Cerebellar nuclear complex (tissue), 1 donor: Measurements from ENCODE around the gene GPSM3.
"Not testable (repeated sequence)": the region's sequence is repeated elsewhere in the genome, so short reads cannot be mapped to it uniquely, and the experiment has no call there.

Source experiments
- DNase-seq, 2 experiments: peaks; one replicate each; lab custom pipeline; 2025; lab: John Stamatoyannopoulos, UW

The GPSM3 gene

GRCh38 chr6:32187009-32187709 is 5.3 kb downstream of the GPSM3 start:
- no peak for DNase-seq

GRCh38 chr6:32186151-32186840 is 6.1 kb downstream of the GPSM3 start:
- not testable (repeated sequence) for DNase-seq

- DNase-seq: not testable (repeated sequence)
Observed at GRCh38 chr6:32185681-32186131, 6.7 kb downstream of the GPSM3 start.

GRCh38 chr6:32184084-32184640 is 8.3 kb downstream of the GPSM3 start, which contains the start of gene AGER:
AGER (minus strand) TSS chr6:32184253; CDS start chr6:32184222, 31 bp downstream.
- no peak for DNase-seq

- DNase-seq: no peak
Observed at GRCh38 chr6:32183483-32184083, 8.9 kb downstream of the GPSM3 start.

GRCh38 chr6:32183030-32183429 is 9.4 kb downstream of the GPSM3 start:
- DNase-seq: no peak

GRCh38 chr6:32182555-32182981 is 9.9 kb downstream of the GPSM3 start:
- DNase-seq: no peak

- DNase-seq: no peak
Observed at GRCh38 chr6:32181915-32182529, 10.4 kb downstream of the GPSM3 start.

- DNase-seq: no peak
Observed at GRCh38 chr6:32181148-32181702, 11.2 kb downstream of the GPSM3 start.

- DNase-seq: no peak
Observed at GRCh38 chr6:32179766-32180405, 12.6 kb downstream of the GPSM3 start.

GRCh38 chr6:32178547-32179440 is 13.6 kb downstream of the GPSM3 start:
- no peak for DNase-seq

GRCh38 chr6:32177788-32178546 is 14.5 kb downstream of the GPSM3 start, which contains the start of gene RNF5:
RNF5 (plus strand) TSS chr6:32178405; CDS start chr6:32178512, 107 bp downstream.
- DNase-seq: peak; percentile 98 to 100

- DNase-seq: no peak
Observed at GRCh38 chr6:32177183-32177787, 15.2 kb downstream of the GPSM3 start.

- DNase-seq: no peak
Observed at GRCh38 chr6:32176476-32177182, 15.8 kb downstream of the GPSM3 start.

GRCh38 chr6:32175711-32176475 is 16.6 kb downstream of the GPSM3 start, which contains the start of gene AGPAT1:
AGPAT1 (minus strand) TSS chr6:32176084; CDS start chr6:32171496, 4,588 bp downstream.
- DNase-seq: peak; percentile 88 to 92

- no peak for DNase-seq
Observed at GRCh38 chr6:32175322-32175710, 17.1 kb downstream of the GPSM3 start.

- DNase-seq: no peak
Observed at GRCh38 chr6:32174416-32174815, 18.0 kb downstream of the GPSM3 start.
